ENCODE measurements around the gene TTC24. TPM values are rescaled to one million over a fixed set of nuclear protein-coding genes. Genes with fewer than 3 reads are reported as not detected.
A peak's percentile ranks its signal among the peaks of the same experiment; 100 is the strongest.

TTC24 gene
- total and polyA plus RNA-seq, 10 of the 15 experiments (the other 5 are each of a cell fraction or from before 2014, with no cell fraction given) = 0.05 to 6.4 (median 2.9) TPM; not detected in 1

- TF ChIP-seq ZBTB33 (IDR thresholded peaks at IDR 0.05) (no peak), E2F4 (IDR thresholded peaks at IDR 0.05; ENCODE audit: low read depth, low read length) (peak; percentile 99), NR2F1 (conservative IDR thresholded peaks at IDR 0.05) (no peak), NR2C1 (IDR thresholded peaks at IDR 0.05) (peak; percentile 23; the same call in 1 of the 2 replicates), EGR1 (IDR thresholded peaks at IDR 0.05; ENCODE audit: borderline replicate concordance in 1 of 2, low read depth in 2 of 2, low read length in 2 of 2) (peak in 1 of 2 experiments; percentile 48; a peak in 1 of 3 replicates), TARDBP (IDR thresholded peaks at IDR 0.05; ENCODE audit: borderline replicate concordance) (no peak), SIN3A (IDR thresholded peaks at IDR 0.05; ENCODE audit: low read depth, low read length) (peak; percentile 99), MLLT1 (IDR thresholded peaks at IDR 0.05) (no peak), CTCF (IDR thresholded peaks at IDR 0.05 in 2 of 3, conservative IDR thresholded peaks at IDR 0.05 in 1 of 3; ENCODE audit: control insufficient read depth in 2 of 3, extremely low read depth in 1 of 3, insufficient read depth in 1 of 3, low read depth in 3 of 3, low read length in 3 of 3) (no peak), ATF7 (IDR thresholded peaks at IDR 0.05; ENCODE audit: low read depth) (no peak), BHLHE40 (IDR thresholded peaks at IDR 0.05; ENCODE audit: borderline replicate concordance in 1 of 2, low read depth in 2 of 2, low read length in 1 of 2) (no peak), RELB (IDR thresholded peaks at IDR 0.05; ENCODE audit: low read depth) (0 out of 2 replicates have a peak, but pooled peaks have one; percentile 45), POU2F2 (IDR thresholded peaks at IDR 0.05; ENCODE audit: borderline replicate concordance, low read depth, low read length) (no peak), PRDM15 (CRISPR knock-in tag; IDR thresholded peaks at IDR 0.05) (no peak)
Measured at GRCh38 chr1:156571919-156572662, 7.4 kb upstream of the TTC24 start, which contains the start of gene IQGAP3 (continued).

All from GM12878 (cell line).